GM12872 (cell line): Measurements from ENCODE around the gene PPP1CB.

Experiments used
- CTCF ChIP-seq: IDR thresholded peaks from 3 replicates; pipeline ENCODE4 v1.5.1; 2011; ENCODE audit warnings: low read depth, mild to moderate bottlenecking, low read length, moderate library complexity; ENCODE audit not compliant: insufficient read depth

PPP1CB gene

GRCh38 chr2:28746429-28747111 is 5.1 kb upstream of the PPP1CB start:
- no peak for TF ChIP-seq CTCF

- TF ChIP-seq CTCF = no peak
Measured at GRCh38 chr2:28747714-28748113, 3.9 kb upstream of the PPP1CB start.

- no peak for TF ChIP-seq CTCF
Measured at GRCh38 chr2:28748176-28748575, 3.5 kb upstream of the PPP1CB start.

GRCh38 chr2:28748941-28749340 is 2.7 kb upstream of the PPP1CB start:
- TF ChIP-seq CTCF = no peak

GRCh38 chr2:28749526-28749925 is 2.1 kb upstream of the PPP1CB start:
- no peak for TF ChIP-seq CTCF

GRCh38 chr2:28750316-28751251 is 1.0 kb upstream of the PPP1CB start:
- no peak for TF ChIP-seq CTCF

GRCh38 chr2:28751956-28752630 is 463 bp downstream of the PPP1CB start:
- no peak for TF ChIP-seq CTCF
